ENCODE results near the gene GALNT17.

Gene GALNT17

DNA sequence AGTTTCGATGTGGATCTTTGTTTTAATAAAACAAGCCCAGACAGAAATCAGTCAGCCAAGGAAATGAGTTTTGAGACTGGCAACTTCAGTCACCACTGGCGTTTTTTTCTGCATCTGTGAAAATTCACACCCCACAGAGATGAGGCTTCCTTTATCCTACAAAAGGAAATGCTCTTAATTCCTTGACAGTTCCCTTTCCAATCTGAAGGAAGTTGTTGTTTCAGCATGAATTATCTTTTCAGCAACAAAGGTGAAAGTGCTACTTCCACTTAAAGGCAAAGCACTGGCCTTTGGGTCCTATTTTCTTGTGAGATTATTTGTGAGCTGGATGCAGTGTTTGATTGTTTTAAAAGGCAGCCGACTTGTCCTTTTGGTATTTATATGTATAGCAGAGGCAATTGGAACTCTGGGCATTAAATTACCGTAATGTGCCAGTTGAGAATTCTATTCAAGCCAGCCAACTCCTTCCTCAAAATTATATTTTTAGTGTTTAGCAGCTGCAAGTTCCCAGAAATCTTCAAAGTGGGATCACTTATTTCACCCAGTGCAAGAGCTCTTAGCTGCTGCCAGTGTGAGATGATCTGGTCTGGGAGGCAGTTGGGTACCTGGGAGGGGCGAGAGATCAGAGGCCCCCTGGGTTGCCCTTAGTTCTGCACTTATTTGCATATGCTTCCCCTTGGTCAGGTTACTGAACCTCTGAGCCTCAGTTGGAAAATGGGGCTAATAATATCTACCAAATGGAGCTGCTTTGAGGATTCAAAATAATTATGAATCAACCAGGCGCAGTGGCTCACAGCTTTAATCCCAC, 427.1 kb downstream of the GALNT17 start:
- Histone ChIP-seq H3K4me2 (ENCODE audit: low read length) (no peak overlapping the region), H4K20me1 (ENCODE audit: insufficient read depth, low read length) (no peaks in the 10 kb centered on the region), H3K36me3 (replicated peaks; ENCODE audit: low read depth, low read length) (no peaks in the 10 kb centered on the region), H3K79me2 (ENCODE audit: low read length) (no peaks in the 10 kb centered on the region), H3K9ac (ENCODE audit: low read length) (no peak overlapping the region), H3K9me3 (ENCODE audit: insufficient read depth, low read length) (no peaks in the 10 kb centered on the region), H3K27me3 (ENCODE audit: low read depth, low read length) (no peaks in the 10 kb centered on the region), H2AFZ (ENCODE audit: low read depth, low read length) (no peak overlapping the region), H3K4me1 (ENCODE audit: low read length) (no peaks in the 10 kb centered on the region), H3K27ac (ENCODE audit: low read length) (no peak overlapping the region), H3K4me3 (ENCODE audit: low read length) (no peak overlapping the region)
- TF ChIP-seq, protein P1, sequence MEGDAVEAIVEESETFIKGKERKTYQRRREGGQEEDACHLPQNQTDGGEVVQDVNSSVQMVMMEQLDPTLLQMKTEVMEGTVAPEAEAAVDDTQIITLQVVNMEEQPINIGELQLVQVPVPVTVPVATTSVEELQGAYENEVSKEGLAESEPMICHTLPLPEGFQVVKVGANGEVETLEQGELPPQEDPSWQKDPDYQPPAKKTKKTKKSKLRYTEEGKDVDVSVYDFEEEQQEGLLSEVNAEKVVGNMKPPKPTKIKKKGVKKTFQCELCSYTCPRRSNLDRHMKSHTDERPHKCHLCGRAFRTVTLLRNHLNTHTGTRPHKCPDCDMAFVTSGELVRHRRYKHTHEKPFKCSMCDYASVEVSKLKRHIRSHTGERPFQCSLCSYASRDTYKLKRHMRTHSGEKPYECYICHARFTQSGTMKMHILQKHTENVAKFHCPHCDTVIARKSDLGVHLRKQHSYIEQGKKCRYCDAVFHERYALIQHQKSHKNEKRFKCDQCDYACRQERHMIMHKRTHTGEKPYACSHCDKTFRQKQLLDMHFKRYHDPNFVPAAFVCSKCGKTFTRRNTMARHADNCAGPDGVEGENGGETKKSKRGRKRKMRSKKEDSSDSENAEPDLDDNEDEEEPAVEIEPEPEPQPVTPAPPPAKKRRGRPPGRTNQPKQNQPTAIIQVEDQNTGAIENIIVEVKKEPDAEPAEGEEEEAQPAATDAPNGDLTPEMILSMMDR (IDR thresholded peaks at IDR 0.05; ENCODE audit: low read depth, low read length), result no peak
- TF ChIP-seq EZH2phosphoT487 (IDR thresholded peaks at IDR 0.05; ENCODE audit: low read depth), result no peak

DNA sequence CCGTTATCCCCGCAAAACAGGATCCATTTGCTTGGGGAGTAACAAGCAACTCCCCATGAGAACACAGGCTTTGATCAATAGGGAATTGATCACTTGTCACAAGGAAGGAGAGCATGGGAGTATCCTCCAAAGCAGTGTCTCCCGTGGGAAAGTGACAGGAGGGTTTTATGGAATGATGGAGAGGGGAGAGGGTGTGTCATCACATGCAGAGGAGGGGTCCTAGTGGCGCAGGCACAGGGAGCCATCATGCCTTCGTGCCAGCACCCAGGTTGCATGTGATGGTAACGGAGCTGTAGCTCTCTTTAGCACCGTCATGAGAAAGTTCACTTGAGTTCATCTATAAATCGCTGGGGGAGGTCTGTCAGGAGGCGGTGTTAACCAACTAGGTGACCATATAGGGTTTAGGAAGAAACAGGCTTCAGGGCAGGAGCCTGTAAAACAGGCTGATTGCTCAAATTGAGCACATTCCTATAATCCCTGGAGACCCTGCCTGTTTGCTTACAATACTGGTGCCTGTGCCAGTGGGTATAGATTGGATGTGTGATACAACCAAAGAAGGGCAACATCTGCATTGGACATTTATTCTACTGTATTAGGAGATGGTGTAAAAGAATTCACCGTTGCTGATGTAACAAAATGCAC, 428.5 kb downstream of the GALNT17 start:
- Histone ChIP-seq H3K27ac (ENCODE audit: low read length) (no peak overlapping the region), H3K9ac (ENCODE audit: low read length) (no peak overlapping the region), H3K4me1 (ENCODE audit: low read length) (no peaks in the 10 kb centered on the region), H2AFZ (ENCODE audit: low read depth, low read length) (no peak overlapping the region), H3K4me3 (ENCODE audit: low read length) (no peak overlapping the region), H3K9me3 (ENCODE audit: insufficient read depth, low read length) (no peaks in the 10 kb centered on the region), H3K79me2 (ENCODE audit: low read length) (no peaks in the 10 kb centered on the region), H4K20me1 (ENCODE audit: insufficient read depth, low read length) (no peaks in the 10 kb centered on the region), H3K4me2 (ENCODE audit: low read length) (no peak overlapping the region), H3K27me3 (ENCODE audit: low read depth, low read length) (no peaks in the 10 kb centered on the region), H3K36me3 (replicated peaks; ENCODE audit: low read depth, low read length) (no peaks in the 10 kb centered on the region)
- TF ChIP-seq, protein P1 (IDR thresholded peaks at IDR 0.05; ENCODE audit: low read depth, low read length), result no peak
- TF ChIP-seq EZH2phosphoT487 (IDR thresholded peaks at IDR 0.05; ENCODE audit: low read depth), result no peak

DNA sequence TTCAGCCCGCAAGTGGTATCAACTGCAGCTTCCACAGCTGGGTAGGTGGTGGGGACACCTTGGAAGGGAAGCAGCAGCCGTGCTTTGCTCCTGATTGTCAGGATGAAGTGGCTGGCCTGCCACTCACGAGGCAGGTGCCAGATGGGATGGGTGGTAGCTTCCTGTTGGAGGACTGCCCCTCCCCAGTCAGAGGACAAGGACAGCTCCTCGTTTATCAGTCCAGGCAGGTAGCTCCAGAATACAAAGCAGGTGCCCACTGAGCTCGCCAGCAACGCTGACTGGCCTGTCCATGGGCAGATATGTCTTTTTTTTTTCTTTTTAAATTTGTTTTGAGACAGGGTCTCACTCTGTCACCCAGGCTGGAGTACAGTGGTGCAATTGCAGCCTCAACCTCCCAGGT, 431.3 kb downstream of the GALNT17 start:
- Histone ChIP-seq H3K9ac (ENCODE audit: low read length) (no peak overlapping the region), H3K27me3 (ENCODE audit: low read depth, low read length) (no peaks in the 10 kb centered on the region), H3K4me1 (ENCODE audit: low read length) (no peaks in the 10 kb centered on the region), H3K27ac (ENCODE audit: low read length) (no peak overlapping the region), H2AFZ (ENCODE audit: low read depth, low read length) (no peak overlapping the region), H3K9me3 (ENCODE audit: insufficient read depth, low read length) (no peaks in the 10 kb centered on the region), H4K20me1 (ENCODE audit: insufficient read depth, low read length) (no peaks in the 10 kb centered on the region), H3K4me2 (ENCODE audit: low read length) (no peak overlapping the region), H3K4me3 (ENCODE audit: low read length) (no peak overlapping the region), H3K36me3 (replicated peaks; ENCODE audit: low read depth, low read length) (no peaks in the 10 kb centered on the region), H3K79me2 (ENCODE audit: low read length) (no peaks in the 10 kb centered on the region)
- TF ChIP-seq, protein P1 (IDR thresholded peaks at IDR 0.05; ENCODE audit: low read depth, low read length), result no peak
- no peak for TF ChIP-seq EZH2phosphoT487 (IDR thresholded peaks at IDR 0.05; ENCODE audit: low read depth)

DNA sequence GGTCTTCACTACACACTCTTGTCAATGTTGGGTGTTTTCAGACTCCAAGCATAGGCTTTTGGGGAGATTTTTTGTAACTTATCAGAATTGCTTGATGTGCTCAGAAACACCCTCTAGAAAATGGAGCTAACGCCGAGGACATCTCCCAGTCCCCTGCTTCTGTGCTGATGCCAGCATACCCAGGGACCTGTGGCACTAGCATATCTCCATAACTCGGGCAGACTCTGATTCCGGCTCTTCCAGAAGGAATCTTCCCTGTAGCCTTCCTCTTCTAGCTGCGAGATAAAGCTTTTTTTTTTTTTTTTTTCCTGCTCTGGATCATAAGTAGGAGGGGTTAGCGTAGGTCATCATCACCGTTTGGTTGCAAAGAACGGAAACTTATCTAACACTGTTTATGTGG, 434.4 kb downstream of the GALNT17 start:
- Histone ChIP-seq H3K79me2 (ENCODE audit: low read length) (no peaks in the 10 kb centered on the region), H3K36me3 (replicated peaks; ENCODE audit: low read depth, low read length) (no peaks in the 10 kb centered on the region), H3K4me1 (ENCODE audit: low read length) (no peaks in the 10 kb centered on the region), H3K27ac (ENCODE audit: low read length) (no peak overlapping the region), H3K9me3 (ENCODE audit: insufficient read depth, low read length) (no peaks in the 10 kb centered on the region), H3K9ac (ENCODE audit: low read length) (no peak overlapping the region), H4K20me1 (ENCODE audit: insufficient read depth, low read length) (no peaks in the 10 kb centered on the region), H3K4me2 (ENCODE audit: low read length) (no peak overlapping the region), H3K4me3 (ENCODE audit: low read length) (no peak overlapping the region), H2AFZ (ENCODE audit: low read depth, low read length) (no peak overlapping the region), H3K27me3 (ENCODE audit: low read depth, low read length) (no peaks in the 10 kb centered on the region)
- TF ChIP-seq, protein P1 (IDR thresholded peaks at IDR 0.05; ENCODE audit: low read depth, low read length), result no peak
- no peak for TF ChIP-seq EZH2phosphoT487 (IDR thresholded peaks at IDR 0.05; ENCODE audit: low read depth)
